GM21367 (cell line): ENCODE measurements around the gene HERC3.

Source experiments
- ATAC-seq: cut with Tn5 transposase; IDR thresholded peaks from one replicate; pipeline ENCODE4 v1.9.1; 2021; ENCODE audit not compliant: unreplicated experiment

HERC3 gene

DNA sequence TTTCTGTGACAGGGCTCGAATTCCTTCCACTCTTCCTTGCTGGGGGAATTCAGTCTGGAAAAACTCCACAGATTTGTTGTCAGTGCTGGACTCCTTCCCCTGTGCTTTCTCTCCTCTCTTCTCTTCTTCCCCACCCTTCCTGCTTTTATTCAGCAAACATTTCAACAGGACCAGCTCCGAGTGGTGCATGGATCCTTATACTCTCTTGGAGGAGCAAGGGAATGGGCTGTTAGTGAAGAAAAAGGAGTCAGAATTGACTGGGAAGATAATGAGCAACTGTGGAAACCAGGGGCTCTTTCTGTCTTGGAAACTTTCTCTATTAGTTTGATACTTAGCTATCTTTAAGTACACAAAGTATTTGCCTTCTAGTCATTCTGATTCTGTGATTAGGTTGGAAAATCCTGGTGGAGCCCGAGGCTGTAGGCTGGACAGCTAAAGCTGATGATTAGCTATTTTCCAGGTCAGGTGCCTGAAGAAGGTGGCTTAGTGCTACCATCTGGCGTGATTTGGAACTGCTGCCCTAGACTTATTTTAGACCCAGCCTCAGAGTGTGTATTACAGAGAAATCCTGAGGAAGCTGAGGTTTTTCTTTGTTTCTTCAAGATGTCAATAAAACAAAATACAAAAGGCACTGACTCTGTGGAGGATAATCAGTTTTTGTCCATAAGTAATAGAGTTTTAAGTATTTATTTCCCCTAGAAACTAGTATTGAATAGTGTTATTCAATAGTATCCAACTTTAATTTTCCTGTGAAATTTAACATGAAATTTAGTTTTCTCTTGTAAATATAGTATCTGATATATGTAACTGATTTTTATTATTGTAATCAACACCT is 67.0 kb downstream of the HERC3 start:
- ATAC-seq: peak; percentile 88

DNA sequence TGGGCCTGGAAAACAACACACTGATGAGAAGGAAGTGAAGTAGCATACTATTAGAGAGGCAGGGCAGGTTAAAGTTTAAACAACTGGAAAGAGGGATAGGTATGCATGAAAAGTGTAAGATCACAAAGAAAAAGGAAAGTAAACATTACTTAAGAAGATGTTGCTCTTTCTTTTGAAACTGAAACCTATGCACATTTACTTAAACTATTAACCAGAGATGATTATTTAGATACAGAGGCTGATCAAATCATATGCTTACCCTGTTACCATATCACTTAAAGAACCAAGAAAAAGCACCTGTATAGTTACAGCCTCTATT is 67.6 kb downstream of the HERC3 start:
- ATAC-seq: no peak

- ATAC-seq: no peak
Measured at GRCh38 chr4:88660446-88661294, 68.4 kb downstream of the HERC3 start.

- no peak for ATAC-seq
Measured at GRCh38 chr4:88661739-88662138, 69.5 kb downstream of the HERC3 start.

GRCh38 chr4:88672987-88673386 is 80.7 kb downstream of the HERC3 start:
- ATAC-seq: peak; percentile 70

- no peak for ATAC-seq
Measured at GRCh38 chr4:88673886-88674285, 81.6 kb downstream of the HERC3 start.

- ATAC-seq: no peak
Measured at GRCh38 chr4:88674565-88674964, 82.3 kb downstream of the HERC3 start.

DNA sequence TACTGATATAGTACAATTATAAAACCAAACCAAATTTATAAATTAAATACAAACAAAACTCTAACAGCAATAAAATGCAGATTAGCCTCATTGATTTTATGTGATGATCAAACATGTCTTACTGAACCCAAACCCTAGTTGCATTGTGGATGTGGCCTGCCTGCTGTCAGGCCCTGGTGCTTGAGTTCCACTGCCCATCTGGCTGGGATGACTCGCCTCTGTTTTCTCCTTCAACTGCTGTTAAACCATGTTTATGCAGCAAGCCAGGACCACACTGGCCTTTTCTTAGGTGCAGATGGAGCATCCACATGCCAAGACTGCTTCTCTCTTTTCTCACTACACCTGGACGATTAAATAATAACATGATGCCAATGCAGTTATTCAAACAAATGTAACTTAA is 82.7 kb downstream of the HERC3 start:
- no peak for ATAC-seq

DNA sequence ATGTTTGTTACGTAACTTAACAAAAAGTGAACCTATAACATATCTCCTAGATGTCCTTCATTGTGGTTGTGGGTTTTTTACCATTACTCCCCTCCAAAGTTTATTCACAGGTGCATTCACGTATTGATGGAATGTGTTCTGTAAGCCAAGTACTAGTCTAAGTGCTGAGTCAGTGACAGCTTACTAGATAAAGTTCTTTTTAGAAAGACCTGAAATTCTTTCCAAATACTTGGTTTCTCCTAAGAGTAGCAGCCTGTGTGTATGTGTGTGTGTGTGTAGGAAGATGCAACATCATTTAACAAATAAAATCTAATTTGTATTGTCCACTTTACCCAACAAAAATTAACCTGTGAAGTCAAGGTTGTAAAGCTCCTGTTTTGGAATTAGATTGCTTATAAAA is 83.3 kb downstream of the HERC3 start:
- no peak for ATAC-seq

GRCh38 chr4:88681209-88681608 is 88.9 kb downstream of the HERC3 start:
- ATAC-seq: no peak

- ATAC-seq: no peak
Measured at GRCh38 chr4:88690355-88690754, 98.1 kb downstream of the HERC3 start.

DNA sequence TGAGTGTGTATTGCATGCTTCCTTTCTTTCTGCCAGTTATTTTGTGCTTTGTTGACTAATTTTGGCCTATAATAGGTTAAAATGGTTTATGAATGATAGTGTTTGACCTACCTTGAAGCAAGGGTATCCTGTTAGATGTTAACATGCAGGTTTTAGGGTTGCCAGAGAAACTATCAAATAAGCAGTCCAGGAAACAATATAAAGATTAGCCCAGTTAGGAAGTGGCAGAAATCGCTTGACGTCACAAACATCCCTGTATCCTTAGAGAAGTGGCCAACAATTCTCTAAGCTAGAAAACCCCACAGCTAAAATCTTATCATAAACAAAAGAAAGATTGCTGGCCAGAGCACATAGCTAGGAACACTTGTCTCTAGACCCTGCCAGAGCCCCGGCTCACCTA is 101.5 kb downstream of the HERC3 start:
- ATAC-seq: no peak

DNA sequence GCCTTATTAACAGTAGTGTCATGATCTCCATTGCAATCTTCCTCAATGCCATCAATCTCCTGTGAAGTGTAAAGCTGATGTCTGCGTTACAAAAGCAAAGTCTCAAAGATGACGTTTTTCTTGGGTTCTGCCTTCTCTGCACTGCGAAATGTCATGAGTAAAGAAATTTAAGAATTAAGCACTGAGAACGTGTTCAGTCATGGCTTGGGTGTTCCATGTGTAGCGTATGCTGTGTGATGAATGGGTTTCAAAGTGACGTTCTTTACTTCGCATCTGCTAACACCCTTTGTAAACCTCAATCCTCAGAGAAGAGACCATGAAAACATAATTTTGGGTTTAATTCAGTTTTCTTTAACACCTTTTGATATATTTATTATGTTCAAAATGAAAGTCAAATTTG is 104.3 kb downstream of the HERC3 start:
- ATAC-seq: no peak

GRCh38 chr4:88697141-88697540 is 104.9 kb downstream of the HERC3 start:
- ATAC-seq: no peak

- peak; percentile 90 for ATAC-seq
Measured at GRCh38 chr4:88697588-88698329, 105.5 kb downstream of the HERC3 start, which contains the start of gene NAP1L5. NAP1L5 (minus strand) TSS chr4:88697829; CDS start chr4:88697754, 75 bp downstream.

DNA sequence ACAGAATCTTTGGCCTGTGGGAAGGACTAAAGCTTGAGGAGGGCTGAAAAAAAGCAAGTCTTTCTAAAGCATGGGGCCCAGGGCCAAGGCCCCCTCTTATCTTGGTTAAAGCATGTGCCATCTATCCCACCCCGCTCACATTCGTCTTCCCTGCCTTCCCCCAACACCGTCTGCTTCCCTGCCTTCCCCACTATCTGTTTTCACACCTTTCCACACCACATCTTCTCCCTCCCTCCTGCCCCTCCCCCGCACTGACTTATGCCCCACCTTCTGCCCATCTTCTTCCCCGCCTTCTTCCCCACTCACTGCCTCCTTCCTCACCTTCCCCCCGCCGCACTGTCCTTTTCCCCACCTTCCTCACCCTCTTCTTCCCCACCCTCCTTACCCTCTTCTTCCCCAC is 106.2 kb downstream of the HERC3 start:
- no peak for ATAC-seq

- ATAC-seq: no peak
Measured at GRCh38 chr4:88702782-88703181, 110.5 kb downstream of the HERC3 start.

DNA sequence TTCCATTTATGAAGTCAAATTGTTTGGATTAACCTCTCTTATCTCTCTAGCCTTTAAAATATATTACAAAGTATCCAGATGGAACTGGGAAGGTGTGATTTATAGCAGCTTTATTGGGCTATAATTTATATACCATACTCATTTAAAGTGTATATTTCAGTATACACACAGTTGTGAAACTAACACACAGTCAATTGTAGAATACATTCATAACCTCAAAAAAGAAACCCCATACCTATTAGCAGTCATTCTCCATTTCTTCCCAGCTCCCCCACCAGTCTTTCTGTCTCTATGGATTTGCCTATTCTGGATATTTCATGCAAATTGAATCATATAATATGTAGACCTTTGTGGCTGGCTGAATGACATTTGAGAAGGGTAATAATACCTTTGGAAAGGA is 112.9 kb downstream of the HERC3 start:
- no peak for ATAC-seq

GRCh38 chr4:88705805-88706492 is 113.7 kb downstream of the HERC3 start:
- no peak for ATAC-seq

DNA sequence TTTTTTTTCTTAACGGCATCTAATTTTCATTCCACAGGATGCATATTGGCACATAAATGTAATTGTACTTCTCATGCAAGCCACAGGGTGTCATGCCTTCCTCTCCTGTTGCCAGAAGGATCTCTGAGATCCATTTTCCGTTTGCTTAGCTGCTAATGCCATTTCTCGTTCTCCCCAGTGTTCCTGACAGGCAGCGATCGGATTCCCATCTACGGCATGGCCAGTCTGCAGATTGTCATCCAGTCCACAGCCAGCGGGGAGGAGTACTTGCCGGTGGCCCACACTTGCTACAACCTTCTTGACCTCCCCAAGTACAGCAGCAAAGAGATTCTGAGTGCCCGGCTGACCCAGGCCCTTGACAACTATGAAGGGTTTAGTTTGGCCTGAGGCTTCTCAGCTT is 114.3 kb downstream of the HERC3 start:
- no peak for ATAC-seq

GRCh38 chr4:88709989-88710388 is 117.7 kb downstream of the HERC3 start:
- no peak for ATAC-seq
